SKM-1 treated with dmso at 0.1 percent for 144 hours (cell line): ENCODE data around the gene LAG3.
A peak's percentile ranks its signal among the peaks of the same experiment; 100 is the strongest.

Experiments
- DNase-seq: peaks from one replicate; lab custom pipeline; 2025; ENCODE audit not compliant: unreplicated experiment; lab: John Stamatoyannopoulos, UW

The LAG3 gene

DNA sequence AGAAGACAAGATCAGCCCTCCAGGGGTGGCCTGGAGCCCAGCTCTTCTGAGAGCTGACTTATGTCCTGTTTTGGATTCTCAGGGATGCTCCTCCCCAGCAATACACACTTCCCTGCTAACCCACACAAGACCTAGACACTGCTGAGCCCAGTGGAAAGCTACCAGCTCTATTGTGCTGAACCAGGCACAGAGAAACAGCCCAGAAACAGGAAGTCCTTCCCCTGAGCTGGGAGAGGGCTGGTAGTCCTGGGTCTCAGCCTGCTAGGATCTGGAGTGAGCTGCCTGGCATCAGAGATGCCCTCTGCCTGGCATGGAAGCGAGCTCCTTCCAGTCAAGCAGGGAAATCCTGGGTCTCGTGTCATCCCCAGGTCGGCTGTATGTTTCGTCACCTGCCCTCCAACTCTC is 1.2 kb upstream of the LAG3 start:
- DNase-seq, result no peak

DNA sequence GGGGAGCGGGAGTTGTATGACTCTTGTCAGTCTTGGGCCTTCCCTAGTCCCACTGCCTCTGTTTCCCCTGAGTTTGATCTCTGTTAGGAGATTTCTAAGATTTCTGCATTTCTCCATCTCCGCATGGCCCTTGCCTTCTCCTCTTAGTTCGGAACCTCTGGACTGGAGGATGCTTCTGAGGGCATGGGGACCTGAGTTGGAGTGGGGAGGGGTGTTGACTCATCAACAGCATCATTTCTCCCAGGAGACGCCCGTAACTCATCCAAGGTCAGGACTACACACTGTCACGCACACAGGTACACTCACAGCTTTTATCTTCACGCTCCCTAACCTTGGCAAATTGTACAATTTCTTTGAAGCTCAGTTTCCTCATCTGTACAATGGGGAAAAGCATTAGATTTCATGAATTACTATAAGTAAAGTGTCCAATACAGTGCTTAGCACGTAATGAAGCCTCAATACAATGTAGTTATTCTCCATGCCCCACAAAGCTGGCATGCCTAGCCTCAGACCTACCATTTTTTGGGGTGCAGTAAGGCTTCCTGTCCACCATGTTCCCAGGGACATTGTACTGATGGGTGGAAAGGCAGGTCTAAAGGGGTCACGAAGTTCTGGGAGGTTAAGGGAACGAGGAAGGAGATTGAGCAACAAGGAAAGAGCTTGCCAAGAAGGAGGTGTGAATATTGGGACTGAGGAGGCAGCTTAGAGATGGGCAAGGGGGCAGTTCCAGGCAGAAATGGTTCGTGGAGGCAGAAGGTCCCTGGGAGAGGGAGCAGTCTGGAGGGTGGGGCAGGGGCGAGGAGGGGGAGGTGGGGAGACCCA is 600 bp upstream of the LAG3 start:
- DNase-seq, result no peak

DNA sequence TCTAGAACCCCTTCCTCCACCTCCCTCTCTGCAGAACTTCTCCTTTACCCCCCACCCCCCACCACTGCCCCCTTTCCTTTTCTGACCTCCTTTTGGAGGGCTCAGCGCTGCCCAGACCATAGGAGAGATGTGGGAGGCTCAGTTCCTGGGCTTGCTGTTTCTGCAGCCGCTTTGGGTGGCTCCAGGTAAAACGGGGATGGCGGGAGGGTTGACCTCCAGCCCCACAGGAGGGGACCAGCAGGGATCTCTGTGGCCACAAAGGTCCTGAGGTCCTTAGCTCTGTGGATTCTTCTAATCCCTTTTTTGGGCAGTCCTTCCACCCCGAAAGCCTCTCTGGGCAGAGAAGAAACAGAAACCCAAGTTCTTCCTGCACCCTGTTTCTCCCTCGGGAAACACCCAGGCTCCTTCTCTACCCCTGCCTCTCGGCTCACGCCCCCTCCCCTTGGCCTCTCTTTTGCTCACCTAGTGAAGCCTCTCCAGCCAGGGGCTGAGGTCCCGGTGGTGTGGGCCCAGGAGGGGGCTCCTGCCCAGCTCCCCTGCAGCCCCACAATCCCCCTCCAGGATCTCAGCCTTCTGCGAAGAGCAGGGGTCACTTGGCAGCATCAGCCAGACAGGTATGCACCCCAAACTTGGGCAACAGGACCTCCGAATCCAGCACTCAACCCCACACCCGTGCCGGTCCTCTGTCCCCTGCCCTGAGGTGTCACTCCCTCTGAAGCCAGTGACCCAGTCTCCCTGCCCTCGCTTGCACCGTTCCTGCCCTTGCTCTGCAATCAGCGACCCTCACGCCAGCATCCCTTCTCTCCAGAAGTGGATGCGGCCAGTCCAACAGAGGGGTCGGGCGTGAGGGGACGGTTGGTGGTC is 638 bp downstream of the LAG3 start:
- DNase-seq, result no peak

DNA sequence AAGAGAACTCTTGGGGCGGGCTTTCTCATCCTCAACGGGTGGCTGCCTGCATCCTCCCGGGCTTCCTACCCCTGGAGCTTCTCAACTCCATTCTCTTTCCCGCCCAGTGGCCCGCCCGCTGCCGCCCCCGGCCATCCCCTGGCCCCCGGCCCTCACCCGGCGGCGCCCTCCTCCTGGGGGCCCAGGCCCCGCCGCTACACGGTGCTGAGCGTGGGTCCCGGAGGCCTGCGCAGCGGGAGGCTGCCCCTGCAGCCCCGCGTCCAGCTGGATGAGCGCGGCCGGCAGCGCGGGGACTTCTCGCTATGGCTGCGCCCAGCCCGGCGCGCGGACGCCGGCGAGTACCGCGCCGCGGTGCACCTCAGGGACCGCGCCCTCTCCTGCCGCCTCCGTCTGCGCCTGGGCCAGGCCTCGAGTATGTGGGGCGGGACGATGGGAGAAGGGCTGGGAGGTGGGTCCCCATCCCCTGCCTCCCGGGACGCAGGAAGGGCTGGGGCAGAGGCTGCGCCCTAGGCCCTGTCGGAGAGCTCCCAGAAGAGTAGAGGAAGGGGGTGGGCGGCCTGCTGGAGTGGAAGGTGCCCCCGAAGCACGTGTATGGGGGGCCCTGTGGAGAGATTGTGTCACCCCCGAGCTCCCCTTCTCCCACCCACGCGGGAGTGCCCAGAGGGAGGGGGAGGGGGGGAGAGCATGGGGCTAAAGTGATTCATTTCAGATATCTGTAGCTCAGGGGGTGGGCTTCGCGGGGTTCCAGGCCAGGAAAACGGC is 1.5 kb downstream of the LAG3 start:
- no peak for DNase-seq

DNA sequence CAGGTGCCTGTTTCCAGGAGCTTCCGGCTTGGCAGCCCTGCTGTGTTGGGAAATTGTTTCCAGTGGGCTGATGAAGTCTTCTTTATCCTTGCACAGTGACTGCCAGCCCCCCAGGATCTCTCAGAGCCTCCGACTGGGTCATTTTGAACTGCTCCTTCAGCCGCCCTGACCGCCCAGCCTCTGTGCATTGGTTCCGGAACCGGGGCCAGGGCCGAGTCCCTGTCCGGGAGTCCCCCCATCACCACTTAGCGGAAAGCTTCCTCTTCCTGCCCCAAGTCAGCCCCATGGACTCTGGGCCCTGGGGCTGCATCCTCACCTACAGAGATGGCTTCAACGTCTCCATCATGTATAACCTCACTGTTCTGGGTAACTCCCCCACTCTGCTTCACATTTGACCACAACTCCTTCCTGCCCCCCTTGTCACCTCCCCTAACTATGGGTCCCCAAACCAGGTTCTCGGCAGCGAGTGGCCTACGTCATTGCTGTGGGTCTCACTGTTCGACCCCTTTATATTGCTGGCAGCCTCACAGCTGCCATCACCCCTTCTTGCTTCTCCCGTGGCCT is 2.3 kb downstream of the LAG3 start:
- no peak for DNase-seq

DNA sequence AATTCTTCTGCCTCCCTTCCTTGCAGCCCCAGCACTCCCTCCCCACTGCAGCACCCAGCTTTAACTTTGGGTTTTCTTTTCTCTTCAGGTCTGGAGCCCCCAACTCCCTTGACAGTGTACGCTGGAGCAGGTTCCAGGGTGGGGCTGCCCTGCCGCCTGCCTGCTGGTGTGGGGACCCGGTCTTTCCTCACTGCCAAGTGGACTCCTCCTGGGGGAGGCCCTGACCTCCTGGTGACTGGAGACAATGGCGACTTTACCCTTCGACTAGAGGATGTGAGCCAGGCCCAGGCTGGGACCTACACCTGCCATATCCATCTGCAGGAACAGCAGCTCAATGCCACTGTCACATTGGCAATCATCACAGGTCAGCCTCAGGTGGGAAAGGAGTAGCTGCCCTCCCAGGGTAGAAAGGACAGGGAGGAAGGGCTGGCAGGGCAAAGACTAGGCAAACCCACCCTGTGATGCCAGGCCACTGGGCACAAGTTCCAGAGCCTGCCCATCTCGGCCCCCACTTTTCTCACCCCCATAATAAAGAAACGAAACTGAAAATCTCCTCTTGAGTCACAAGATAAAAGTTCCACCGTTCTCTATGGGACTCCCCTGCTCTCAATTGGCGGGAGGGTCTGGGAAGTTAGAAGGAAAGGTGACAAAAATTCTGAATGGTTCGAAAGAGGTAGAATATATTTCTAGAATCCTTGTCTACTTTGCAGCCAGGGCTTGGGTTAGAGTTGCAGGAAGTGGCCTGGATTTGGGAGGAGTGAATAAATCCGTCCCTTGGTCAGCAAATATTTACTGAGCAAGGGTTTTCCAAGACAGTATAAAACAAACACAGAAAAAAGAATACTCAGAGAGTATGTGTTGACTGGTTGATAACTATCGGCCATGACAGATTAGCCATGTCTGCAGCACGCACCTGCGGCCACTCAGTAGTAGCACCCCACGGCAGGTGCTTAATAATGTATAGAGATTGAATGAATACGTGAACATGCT is 3.2 kb downstream of the LAG3 start:
- no peak for DNase-seq

DNA sequence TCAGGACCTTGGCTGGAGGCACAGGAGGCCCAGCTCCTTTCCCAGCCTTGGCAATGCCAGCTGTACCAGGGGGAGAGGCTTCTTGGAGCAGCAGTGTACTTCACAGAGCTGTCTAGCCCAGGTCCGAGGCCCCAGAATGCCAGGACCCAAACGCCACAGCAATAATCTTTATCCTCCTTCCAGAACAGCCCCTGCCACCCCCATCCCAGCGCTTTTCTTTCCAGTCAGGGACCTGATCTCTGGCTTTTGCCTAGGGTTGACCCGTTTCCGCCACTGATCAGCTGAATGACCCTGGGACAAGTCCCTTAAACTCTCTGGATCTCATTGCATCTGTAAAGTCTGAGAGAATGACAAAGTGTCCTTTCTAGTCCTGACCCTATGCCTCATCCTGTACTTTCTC is 5.1 kb downstream of the LAG3 start:
- no peak for DNase-seq

DNA sequence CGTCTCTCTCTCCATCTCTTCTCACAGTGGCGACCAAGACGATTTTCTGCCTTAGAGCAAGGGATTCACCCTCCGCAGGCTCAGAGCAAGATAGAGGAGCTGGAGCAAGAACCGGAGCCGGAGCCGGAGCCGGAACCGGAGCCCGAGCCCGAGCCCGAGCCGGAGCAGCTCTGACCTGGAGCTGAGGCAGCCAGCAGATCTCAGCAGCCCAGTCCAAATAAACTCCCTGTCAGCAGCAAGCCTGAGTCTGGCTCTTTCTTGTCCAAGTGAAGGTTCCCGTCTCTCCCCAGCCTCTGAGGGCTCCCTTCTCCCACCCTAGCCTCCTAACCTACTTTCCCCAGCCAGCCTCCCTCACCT is 5.9 kb downstream of the LAG3 start:
- DNase-seq, result no peak

DNA sequence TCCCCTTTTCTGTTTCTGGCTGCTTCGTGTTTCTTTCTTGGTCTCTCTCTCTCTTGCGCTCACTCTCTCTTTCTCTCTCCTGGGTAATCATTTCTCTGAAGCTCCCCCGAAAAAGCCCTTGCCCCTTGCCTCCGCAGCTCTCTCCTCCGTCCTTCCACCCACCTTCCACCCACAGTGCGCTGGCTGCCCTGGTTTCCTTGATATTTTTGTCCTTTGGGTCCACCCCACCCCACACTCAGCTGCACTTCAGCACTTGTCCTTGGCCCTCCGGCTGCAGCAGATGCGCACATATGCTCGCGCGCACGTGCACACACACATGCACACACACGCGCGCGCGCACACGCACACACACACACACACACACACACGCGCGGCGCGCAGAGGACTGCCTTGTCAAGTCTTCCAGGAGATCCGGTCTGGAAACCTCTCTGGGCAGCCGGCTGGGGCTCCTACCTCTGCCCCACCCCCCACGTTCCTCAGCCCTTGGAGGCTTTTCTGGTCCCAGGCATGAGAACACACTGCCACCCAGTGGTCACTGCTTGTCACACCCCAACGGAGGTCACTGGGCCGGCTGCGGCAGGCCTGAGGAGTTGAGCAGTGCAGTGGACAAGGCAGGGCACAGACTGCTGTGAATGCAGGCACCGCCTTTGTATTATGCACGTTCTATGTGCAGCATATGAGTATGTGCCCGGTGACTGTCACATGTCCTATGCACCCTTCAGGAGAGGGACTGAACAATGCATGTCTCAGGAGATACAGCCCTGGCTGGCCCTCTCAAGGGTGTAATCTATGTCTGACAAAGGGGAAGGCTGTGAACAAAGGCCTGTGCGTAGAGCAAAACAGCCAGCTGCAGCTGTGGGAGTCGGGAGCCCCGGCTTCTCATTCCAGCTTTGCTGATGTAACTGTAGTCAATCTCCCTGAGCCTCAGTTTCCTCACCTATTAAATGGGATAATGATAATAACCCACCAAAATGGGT is 6.5 kb downstream of the LAG3 start:
- peak; percentile 57 for DNase-seq

DNA sequence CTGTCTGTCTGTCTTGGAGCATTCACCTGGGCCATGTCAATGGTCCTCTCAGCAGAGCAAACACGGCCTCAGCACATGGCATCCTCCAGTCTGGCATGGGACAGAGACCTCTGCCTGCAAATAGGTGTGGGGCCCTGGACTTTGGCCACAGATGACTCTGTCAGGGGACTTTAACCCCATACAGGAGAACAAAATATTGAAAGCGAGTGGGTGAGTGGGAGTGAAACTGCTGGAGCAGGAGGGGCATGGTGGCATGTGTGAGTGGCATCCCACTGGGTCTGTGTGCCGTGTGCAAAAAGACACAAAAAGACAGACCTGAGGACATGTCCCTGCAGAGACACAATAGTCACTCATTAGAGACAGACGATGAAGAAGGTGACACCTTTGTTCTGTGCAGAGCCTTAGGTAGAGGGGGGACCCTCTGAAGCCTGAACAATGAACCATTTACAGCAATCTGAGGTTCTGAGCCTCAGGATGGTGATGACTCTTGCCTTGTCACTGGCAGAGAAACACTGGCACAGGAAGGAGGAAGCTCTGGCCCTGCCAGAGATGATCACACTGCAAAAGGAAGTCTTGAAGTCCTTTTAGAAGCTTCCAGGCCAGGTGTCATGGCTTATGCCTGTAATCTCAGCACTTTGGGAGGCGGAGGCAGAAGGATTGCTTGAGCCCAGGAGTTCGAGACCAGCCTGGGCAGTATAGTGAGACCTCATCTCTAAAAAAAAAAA is 7.5 kb downstream of the LAG3 start:
- no peak for DNase-seq

DNA sequence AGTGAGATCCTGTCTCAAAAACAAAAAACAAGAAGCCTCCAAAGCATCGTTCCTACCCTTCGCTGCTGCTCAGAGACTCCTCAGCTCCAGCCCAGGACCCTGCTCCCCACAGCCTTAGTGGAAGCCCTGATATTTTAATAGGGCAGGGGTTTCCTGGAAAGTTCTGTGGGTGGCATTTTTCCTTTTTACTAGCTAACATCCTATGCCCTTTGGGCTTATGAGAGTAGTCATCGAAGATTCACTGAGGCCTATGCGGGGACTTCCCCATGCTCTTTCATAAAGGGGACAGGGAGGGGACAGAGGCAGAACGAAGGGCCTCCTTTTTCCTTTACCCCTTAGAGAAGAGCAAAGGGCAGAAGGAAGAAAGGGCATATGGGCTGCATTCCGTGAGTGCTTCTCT is 8.3 kb downstream of the LAG3 start:
- no peak for DNase-seq

DNA sequence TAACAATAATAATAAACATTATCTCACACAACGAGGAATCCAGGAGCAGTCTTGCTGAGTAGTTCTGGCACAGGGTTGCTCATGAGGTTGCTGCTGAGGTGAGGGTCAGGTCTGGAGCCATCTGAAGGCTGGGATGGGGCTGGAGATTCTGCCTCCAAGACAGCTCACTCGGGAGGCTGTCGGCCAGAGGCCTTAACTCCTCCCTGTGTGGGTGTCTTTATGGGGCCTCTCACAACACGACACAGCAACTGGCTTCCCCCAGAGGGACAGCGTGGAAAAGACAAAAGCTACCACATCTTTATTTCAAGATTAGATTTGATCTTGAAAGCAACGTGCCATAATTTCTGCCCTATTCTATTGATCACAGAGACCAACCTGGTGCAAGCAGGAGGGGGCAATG is 9.8 kb downstream of the LAG3 start:
- no peak for DNase-seq

DNA sequence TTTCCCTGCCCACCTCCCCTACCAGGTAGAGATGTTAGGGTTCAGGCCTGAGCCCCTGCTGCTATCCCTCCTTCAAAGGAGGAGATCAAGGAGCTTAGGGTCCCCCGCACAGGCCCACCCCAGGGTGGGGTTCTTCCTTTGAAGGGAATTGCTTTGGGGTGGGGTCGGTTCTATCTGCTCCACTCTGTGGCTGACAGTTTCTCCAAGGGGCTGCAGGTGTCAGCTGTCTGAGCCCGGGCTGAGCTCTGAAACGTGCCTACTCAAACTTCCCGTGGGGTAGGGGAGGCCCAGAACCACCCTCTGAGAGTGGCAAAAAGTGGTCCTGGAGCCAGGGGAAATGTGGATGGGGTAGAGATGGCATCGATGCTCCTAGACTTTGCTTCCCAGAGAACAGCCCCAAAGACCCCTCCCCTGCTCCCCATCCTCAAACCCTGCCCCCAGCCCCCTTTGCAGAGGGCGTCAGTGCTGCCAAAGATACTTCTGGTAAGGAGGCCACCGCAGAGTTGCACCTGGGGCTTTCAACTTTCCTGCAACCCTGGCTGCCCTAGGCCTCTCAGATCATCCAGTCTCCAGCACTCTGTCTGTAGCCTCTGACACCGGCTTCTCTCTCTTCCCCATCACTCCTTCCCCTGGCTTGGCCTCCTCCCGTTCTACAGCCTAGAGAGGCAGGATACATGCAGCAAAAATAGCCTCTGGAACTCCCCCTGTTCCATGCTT is 10.7 kb downstream of the LAG3 start:
- no peak for DNase-seq

DNA sequence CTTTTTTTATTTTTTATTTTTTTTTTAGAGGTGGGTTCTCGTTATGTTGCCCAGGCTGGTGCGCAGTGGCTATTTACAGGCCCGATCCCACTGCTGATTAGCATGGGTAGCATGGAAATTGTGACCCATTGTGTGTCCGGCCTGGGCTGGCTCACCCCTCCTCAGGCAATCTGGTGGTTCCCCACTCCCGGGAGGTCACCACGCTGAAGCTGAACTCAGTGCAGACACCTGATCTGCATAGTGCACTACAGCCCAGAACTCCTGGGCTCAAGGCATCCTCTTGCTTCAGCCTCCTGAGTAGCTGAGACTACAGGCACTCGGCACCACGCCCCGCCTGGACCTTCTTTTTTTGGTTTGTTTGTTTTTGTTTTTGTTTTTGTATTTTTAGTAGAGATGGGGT is 11.5 kb downstream of the LAG3 start:
- DNase-seq, result no peak

DNA sequence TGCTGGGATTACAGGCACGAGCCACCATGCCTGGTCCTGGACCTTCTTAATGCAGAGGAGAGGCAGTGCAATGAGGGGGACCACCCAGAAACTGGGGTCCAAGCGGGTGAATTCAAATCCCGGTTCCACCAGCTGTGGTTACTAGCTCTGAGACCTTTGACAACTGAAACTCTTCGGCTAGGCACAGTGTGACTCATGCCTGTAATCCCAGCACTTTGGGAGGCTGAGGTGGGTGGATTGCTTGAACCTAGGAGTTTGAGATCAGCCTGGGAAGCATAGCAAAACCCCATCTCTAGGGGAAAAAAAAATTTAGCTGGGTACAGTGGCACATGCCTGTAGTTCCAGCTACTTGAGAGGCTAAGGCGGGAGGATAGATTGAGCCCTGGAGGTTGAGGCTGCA is 12.0 kb downstream of the LAG3 start:
- DNase-seq, result no peak

DNA sequence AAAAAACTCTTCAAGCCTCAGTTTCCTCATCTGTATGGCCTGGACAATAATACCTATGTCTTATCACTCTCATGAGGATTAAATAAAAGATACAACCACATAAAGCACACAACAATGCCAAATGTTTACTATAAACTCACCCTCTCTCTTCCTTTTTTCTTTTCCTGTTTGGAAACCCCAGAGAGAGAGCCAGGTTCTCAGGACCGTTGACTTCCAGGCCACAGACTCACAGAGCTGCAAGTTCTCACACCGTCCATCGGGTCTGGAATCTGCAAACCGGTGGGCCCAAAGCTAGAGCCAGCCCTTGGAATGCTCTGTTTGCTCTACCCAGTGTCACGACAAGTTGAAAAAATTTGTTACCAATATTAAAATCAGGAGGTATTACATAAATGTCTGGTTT is 12.4 kb downstream of the LAG3 start:
- no peak for DNase-seq

DNA sequence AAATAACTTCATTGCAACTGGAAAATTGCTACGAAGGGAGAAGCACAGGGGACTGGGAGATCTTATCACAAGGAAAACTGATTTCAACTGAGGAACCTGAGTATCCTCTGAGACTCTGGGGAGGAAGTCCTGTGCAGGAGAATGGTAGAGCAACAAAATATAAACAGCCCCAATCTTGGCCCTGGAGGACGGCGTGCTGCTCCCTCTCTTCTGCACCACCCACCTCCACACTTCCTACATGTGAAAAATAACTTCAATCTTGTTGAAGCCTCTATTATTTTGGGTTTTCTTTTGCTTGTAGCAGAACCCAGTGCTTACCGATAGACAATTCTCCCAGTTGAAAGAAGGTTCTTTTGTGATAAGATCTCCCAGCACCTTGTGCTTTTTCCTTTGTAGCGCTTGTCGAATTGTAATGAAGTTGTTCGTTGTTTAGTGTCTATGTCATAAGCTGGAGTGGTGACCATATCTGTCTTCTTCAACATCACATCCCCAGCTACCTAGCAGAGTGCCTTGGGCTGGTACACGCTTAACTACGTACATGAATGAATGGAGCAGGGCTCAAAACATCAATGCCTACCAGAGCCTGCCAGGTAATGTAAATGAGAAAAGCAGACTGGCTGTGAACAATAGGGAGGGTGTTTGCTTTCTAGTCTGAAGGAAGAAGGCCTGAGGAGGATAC is 14.2 kb downstream of the LAG3 start:
- no peak for DNase-seq
